HepG2 (cell line): ENCODE data around the gene MAPRE3. TPM values are rescaled to one million over a fixed set of nuclear protein-coding genes. Genes with fewer than 3 reads are reported as not detected.

ENCODE experiments used
- ATAC-seq: fragments of 200-7000 bp; cut with Tn5 transposase; 3 replicates; pipeline ENCODE4 v1.9.1; 2020; ENCODE audit warnings: mild to moderate bottlenecking, moderate library complexity
- BruUV-seq: library from RNA; stranded (reverse); fragments of 400-500 nt; replicated peaks from 2 replicates; lab custom pipeline; 2021; lab: Mats Ljungman, UMichigan
- CTCF ChIA-PET: fragments of 300-600 bp; formaldehyde crosslinking; extraction: SDS; loops from one replicate; lab custom pipeline; 2021; ENCODE audit warnings: low total read pairs, inconsistent platforms, low intra/inter-chr PET ratio; lab: Yijun Ruan, JAX
- POLR2A ChIA-PET: fragments of 350-600 bp; sonication (Branson Sonifier 250); formaldehyde crosslinking; loops from one replicate; lab custom pipeline; 2020; ENCODE audit warnings: antibody characterized with exemption, inconsistent platforms; lab: Yijun Ruan, JAX
- DNase-seq: peaks from one replicate; pipeline ENCODE4 v3.0.0-alpha.2; 2015; ENCODE audit warnings: low spot score
- FAIRE-seq: peaks from 3 replicates; lab custom pipeline; 2011; peaks lifted over from hg19 to GRCh38; lab: Jason Lieb, UNC
- H2AFZ ChIP-seq: one replicate; pipeline ENCODE4 v1.6.1; 2011; ENCODE audit warnings: low read length, inconsistent platforms
- H3K27ac ChIP-seq: fragments of 300-600 bp; 3 replicates; pipeline ENCODE4 v1.8.0; 2011; ENCODE audit warnings: mixed run types, mild to moderate bottlenecking, mixed read lengths, low read length, inconsistent platforms; ENCODE audit not compliant: insufficient read depth; ENCODE audit errors: extremely low read length
- H3K27me3 ChIP-seq, 2 experiments: fragments of 200-600 bp in 1 of 2; 2 replicates in 1 of 2; 3 replicates in 1 of 2; pipeline versions ENCODE4 v1.6.0 to v1.8.0; 2011; ENCODE audit warnings: low read length in 2 of 2, mild to moderate bottlenecking in 2 of 2, moderate library complexity in 2 of 2, inconsistent platforms in 1 of 2; ENCODE audit not compliant: insufficient read depth in 2 of 2, control insufficient read depth in 1 of 2
- H3K36me3 ChIP-seq, 2 experiments: fragments of 200-600 bp in 1 of 2; replicated peaks in 1 of 2; 2 replicates in 1 of 2; 3 replicates in 1 of 2; pipeline versions ENCODE4 v1.5.1 to v1.8.0; 2011; ENCODE audit warnings: low read length in 2 of 2, inconsistent platforms in 1 of 2; ENCODE audit not compliant: insufficient read depth in 2 of 2, control insufficient read depth in 1 of 2
- H3K4me1 ChIP-seq: 2 replicates; pipeline ENCODE4 v1.5.1; 2012; ENCODE audit warnings: low read length, inconsistent platforms; ENCODE audit not compliant: insufficient read depth
- H3K4me2 ChIP-seq: 2 replicates; pipeline ENCODE4 v1.6.0; 2011; ENCODE audit warnings: low read depth, low read length, inconsistent platforms
- H3K4me3 ChIP-seq, 3 experiments: fragments of 200-600 bp in 1 of 3; sonication (generic), shearing (Covaris generic) in 1 of 3; replicated peaks in 1 of 3; 2 replicates each; pipeline ENCODE4 v1.5.1; 2011 to 2016; ENCODE audit warnings: low read length in 3 of 3, inconsistent platforms in 2 of 3, low read depth in 2 of 3, mild to moderate bottlenecking in 2 of 3, control low read depth in 1 of 3, mixed read lengths in 1 of 3; ENCODE audit not compliant: insufficient read depth in 1 of 3
- H3K79me2 ChIP-seq: one replicate; pipeline ENCODE4 v1.6.1; 2011; ENCODE audit warnings: low read length, inconsistent platforms; ENCODE audit not compliant: insufficient read depth
- H3K9ac ChIP-seq: 2 replicates; pipeline ENCODE4 v1.6.0; 2011; ENCODE audit warnings: mild to moderate bottlenecking, low read depth, low read length, inconsistent platforms; ENCODE audit not compliant: insufficient read depth
- H3K9me3 ChIP-seq: 2 replicates; pipeline ENCODE4 v1.5.1; 2012; ENCODE audit warnings: mild to moderate bottlenecking, low read length
- H4K20me1 ChIP-seq: 2 replicates; pipeline ENCODE4 v1.6.0; 2011; ENCODE audit warnings: inconsistent platforms, mild to moderate bottlenecking, low read length, moderate library complexity; ENCODE audit not compliant: insufficient read depth
- FOXM1 ChIP-seq: sonication (generic); formaldehyde crosslinking; IDR thresholded peaks from 2 replicates; pipeline ENCODE4 v1.5.0; 2020; ENCODE audit warnings: missing genetic modification reagents
- HOXA7 ChIP-seq: sonication (generic); formaldehyde crosslinking; IDR thresholded peaks from 2 replicates; pipeline ENCODE4 v1.8.1; 2022; ENCODE audit warnings: mild to moderate bottlenecking, missing genetic modification reagents, moderate library complexity
- NBN ChIP-seq: fragments of 450-650 bp; conservative IDR thresholded peaks from 2 replicates; pipeline ENCODE4 v1.6.1; 2017
- NCOA5 ChIP-seq: sonication (generic); formaldehyde crosslinking; IDR thresholded peaks from 2 replicates; pipeline ENCODE4 v1.4.0; 2020; ENCODE audit warnings: missing genetic modification reagents
- RBM22 ChIP-seq: fragments of 200-400 bp; formaldehyde crosslinking; optimal IDR thresholded peaks from 2 replicates; pipeline ENCODE3; 2017; ENCODE audit warnings: mild to moderate bottlenecking, low read length, moderate library complexity
- SAP130 ChIP-seq: IDR thresholded peaks from 2 replicates; pipeline ENCODE4 v1.6.1; 2016; ENCODE audit warnings: low read depth
- SRSF4 ChIP-seq: fragments of 200-400 bp; formaldehyde crosslinking; IDR thresholded peaks from one replicate; pipeline ENCODE4 v1.6.1; 2018; ENCODE audit warnings: mild to moderate bottlenecking, low read depth, low read length, moderate library complexity; ENCODE audit not compliant: poor library complexity, severe bottlenecking
- ZNF282 ChIP-seq: fragments of 450-650 bp; IDR thresholded peaks from 2 replicates; pipeline ENCODE4 v1.6.1; 2018; ENCODE audit not compliant: partially characterized antibody
- ZNF543 ChIP-seq: sonication (generic); formaldehyde crosslinking; IDR thresholded peaks from 2 replicates; pipeline ENCODE4 v1.4.0; 2020; ENCODE audit warnings: mild to moderate bottlenecking, missing genetic modification reagents
- ZNF577 ChIP-seq: sonication (generic); formaldehyde crosslinking; IDR thresholded peaks from 2 replicates; pipeline ENCODE4 v1.4.0; 2020; ENCODE audit warnings: mild to moderate bottlenecking, low read depth, missing genetic modification reagents, borderline replicate concordance
- ZNF644 ChIP-seq: IDR thresholded peaks from 2 replicates; pipeline ENCODE4 v1.6.1; 2016; ENCODE audit warnings: low read depth
- WGBS: methylation state at CpG from one replicate; pipeline ENCODE4 v1.1.6; 2017; ENCODE audit warnings: low lambda C conversion rate; 5-methylcytosine and 5-hydroxymethylcytosine counted together
- in situ Hi-C: cut with HindIII; loops from 2 replicates; pipeline ENCODE4 v1.10.0; 2017; ENCODE audit warnings: low pct_unique_long_range_greater_than_20kb; ENCODE audit not compliant: extremely low pct_ligation_motif_present
- intact Hi-C: fragments of 100-400 bp; cut with micrococcal nuclease; formaldehyde crosslinking; loops from one replicate; pipeline ENCODE4 v1.10.0; 2022; ENCODE audit not compliant: unreplicated experiment
- polyA plus RNA-seq, 8 experiments: library from polyadenylated mRNA; depleted of rRNA in 3 of 8; stranded (reverse) in 7 of 8; unstranded in 1 of 8; fragments of >200 nt; fragmentation: Illumina TruSeq in 4 of 8; extraction: Trizol in 4 of 8; gene quantifications; 2 replicates each; pipeline versions ENCODE4 v1.2.1 to v1.2.3, GENCODE V29; 2011 to 2016; ENCODE audit warnings: low read depth in 4 of 8, missing spikeins in 1 of 8, mixed read lengths in 1 of 8; ENCODE audit not compliant: insufficient read depth in 1 of 8
- total RNA-seq, 5 experiments: library from RNA; depleted of rRNA; stranded (reverse); fragments of >200 nt; fragmentation: Illumina TruSeq; extraction: Trizol; gene quantifications; 2 replicates each; pipeline ENCODE4 v1.2.3, GENCODE V29; 2016; ENCODE audit warnings: low read depth in 1 of 5
- TF ChIP-seq, protein P1 (sequence below): sonication (generic); formaldehyde crosslinking; IDR thresholded peaks from 2 replicates; pipeline ENCODE4 v1.4.0; 2020; ENCODE audit warnings: missing genetic modification reagents
- TF ChIP-seq, protein P2 (sequence below): sonication (generic); formaldehyde crosslinking; IDR thresholded peaks from 2 replicates; pipeline ENCODE4 v1.4.0; 2020; ENCODE audit warnings: mild to moderate bottlenecking, missing genetic modification reagents
- TF ChIP-seq, protein P3 (sequence below): sonication (generic); formaldehyde crosslinking; IDR thresholded peaks from 2 replicates; pipeline ENCODE4 v1.4.0; 2020; ENCODE audit warnings: missing genetic modification reagents, low read depth, mild to moderate bottlenecking, borderline replicate concordance

MAPRE3 gene
- total and polyA plus RNA-seq, 2 of the 13 experiments (the other 11 are each of a cell fraction or from before 2014, with no cell fraction given) = 0.31 to 0.91 TPM

DNA sequence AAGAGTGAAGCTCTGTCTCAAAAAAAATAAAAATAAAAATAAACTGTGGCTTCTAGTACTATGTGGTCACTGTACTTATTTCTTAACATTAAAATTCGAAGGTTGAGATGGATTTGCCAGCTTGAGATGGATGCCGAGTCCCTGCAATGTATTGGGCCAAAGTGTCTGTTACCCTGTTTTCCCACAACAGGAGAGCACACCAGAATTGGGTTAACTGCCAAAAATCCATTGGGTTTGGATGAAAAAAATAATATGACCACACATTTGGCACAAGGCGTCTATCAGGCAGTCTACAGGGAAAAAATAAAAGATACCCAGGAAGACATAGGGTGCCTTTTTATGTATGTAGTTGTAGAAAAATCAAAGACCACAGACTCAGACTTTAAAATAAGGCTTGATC is 19.2 kb upstream of the MAPRE3 start:
- in situ Hi-C loops (no loop called here), intact Hi-C loops (no loop called here)
- Histone ChIP-seq H3K4me1 (peaks cover 10% of the 10 kb centered on the region; the same call in 1 of the 2 replicates), H2AFZ (no peak overlapping the region), H3K27ac (no peak overlapping the region), H3K4me2 (no peak overlapping the region), H4K20me1 (no peaks in the 10 kb centered on the region), H3K4me3 (no peak overlapping the region), H3K9me3 (no peaks in the 10 kb centered on the region), H3K27me3 (peaks cover 13 to 79% of the 10 kb centered on the region in 2 experiments; a peak in 3 of 5 replicates), H3K36me3 (no peaks in the 10 kb centered on the region), H3K9ac (no peak overlapping the region), H3K79me2 (no peaks in the 10 kb centered on the region)
- FAIRE-seq = no peak
- no peak for DNase-seq
- POLR2A ChIA-PET = no interaction called here
- BruUV-seq = no TSS peak
- 42% methylated on average over 3 of the region's 3 CpGs for WGBS
- CTCF ChIA-PET = no interaction called here
- no peak for ATAC-seq
- TF ChIP-seq HOXA7 (CRISPR knock-in tag) (no peak), ZNF282 (no peak)

DNA sequence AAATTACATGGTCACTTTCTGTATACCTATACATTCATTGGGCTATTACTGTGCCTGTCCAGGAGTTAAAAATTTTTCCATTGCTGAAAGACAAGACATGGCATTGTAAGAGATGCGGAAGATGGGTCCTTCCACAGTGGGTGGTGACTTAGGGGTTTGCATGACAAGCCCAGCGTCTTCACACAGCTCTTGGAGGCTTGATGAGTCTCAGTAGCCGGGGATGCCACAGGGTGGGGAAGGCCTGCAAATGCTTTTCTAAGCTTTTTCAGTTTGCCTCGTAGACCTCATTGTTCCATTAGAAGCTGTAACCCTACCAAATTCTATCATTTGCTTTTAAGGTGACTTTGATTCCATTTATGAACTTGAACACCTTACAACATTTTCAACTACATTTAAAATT is 18.1 kb upstream of the MAPRE3 start:
- Histone ChIP-seq H3K4me2 (no peak overlapping the region), H3K9me3 (no peaks in the 10 kb centered on the region), H3K27me3 (peaks cover 7 to 75% of the 10 kb centered on the region in 2 experiments; a peak in 3 of 5 replicates), H3K27ac (no peak overlapping the region), H3K36me3 (no peaks in the 10 kb centered on the region), H3K9ac (no peak overlapping the region), H2AFZ (no peak overlapping the region), H4K20me1 (no peaks in the 10 kb centered on the region), H3K79me2 (no peaks in the 10 kb centered on the region), H3K4me3 (no peak overlapping the region), H3K4me1 (peaks cover 5% of the 10 kb centered on the region; the same call in 1 of the 2 replicates)
- in situ Hi-C loops = no loop called here
- no peak for ATAC-seq
- CTCF ChIA-PET = interaction anchor here (1.3 kb wide), 1 partner anchor 9 kb away, joined by 4 read pairs; no protein-coding TSS in a partner anchor
- no peak for DNase-seq
- POLR2A ChIA-PET = no interaction called here
- WGBS = 40% methylated on average over 4 of the region's 4 CpGs
- FAIRE-seq = no peak
- intact Hi-C loops = no loop called here
- BruUV-seq = no TSS peak
- TF ChIP-seq SRSF4 (no peak), FOXM1 (no peak), RBM22 (no peak), ZNF577 (CRISPR knock-in tag) (no peak), SAP130 (CRISPR knock-in tag) (no peak), ZNF543 (no peak), ZNF644 (no peak), NCOA5 (CRISPR knock-in tag) (no peak), NBN (no peak)
- TF ChIP-seq, protein P1, sequence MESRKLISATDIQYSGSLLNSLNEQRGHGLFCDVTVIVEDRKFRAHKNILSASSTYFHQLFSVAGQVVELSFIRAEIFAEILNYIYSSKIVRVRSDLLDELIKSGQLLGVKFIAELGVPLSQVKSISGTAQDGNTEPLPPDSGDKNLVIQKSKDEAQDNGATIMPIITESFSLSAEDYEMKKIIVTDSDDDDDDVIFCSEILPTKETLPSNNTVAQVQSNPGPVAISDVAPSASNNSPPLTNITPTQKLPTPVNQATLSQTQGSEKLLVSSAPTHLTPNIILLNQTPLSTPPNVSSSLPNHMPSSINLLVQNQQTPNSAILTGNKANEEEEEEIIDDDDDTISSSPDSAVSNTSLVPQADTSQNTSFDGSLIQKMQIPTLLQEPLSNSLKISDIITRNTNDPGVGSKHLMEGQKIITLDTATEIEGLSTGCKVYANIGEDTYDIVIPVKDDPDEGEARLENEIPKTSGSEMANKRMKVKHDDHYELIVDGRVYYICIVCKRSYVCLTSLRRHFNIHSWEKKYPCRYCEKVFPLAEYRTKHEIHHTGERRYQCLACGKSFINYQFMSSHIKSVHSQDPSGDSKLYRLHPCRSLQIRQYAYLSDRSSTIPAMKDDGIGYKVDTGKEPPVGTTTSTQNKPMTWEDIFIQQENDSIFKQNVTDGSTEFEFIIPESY = no peak
- TF ChIP-seq, protein P2, sequence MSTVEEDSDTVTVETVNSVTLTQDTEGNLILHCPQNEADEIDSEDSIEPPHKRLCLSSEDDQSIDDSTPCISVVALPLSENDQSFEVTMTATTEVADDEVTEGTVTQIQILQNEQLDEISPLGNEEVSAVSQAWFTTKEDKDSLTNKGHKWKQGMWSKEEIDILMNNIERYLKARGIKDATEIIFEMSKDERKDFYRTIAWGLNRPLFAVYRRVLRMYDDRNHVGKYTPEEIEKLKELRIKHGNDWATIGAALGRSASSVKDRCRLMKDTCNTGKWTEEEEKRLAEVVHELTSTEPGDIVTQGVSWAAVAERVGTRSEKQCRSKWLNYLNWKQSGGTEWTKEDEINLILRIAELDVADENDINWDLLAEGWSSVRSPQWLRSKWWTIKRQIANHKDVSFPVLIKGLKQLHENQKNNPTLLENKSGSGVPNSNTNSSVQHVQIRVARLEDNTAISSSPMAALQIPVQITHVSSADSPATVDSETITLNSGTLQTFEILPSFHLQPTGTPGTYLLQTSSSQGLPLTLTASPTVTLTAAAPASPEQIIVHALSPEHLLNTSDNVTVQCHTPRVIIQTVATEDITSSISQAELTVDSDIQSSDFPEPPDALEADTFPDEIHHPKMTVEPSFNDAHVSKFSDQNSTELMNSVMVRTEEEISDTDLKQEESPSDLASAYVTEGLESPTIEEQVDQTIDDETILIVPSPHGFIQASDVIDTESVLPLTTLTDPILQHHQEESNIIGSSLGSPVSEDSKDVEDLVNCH = no peak
- TF ChIP-seq, protein P3, sequence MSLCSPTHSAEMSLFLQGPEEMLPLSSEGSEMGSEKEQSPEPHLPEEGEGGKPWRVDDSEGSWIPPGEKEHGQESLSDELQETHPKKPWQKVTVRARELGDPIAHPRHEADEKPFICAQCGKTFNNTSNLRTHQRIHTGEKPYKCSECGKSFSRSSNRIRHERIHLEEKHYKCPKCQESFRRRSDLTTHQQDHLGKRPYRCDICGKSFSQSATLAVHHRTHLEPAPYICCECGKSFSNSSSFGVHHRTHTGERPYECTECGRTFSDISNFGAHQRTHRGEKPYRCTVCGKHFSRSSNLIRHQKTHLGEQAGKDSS (CRISPR knock-in tag) = no peak
